H1 (cell line): Measurements from ENCODE around the gene CDKL4. TPM values are rescaled to one million over a fixed set of nuclear protein-coding genes. Genes with fewer than 3 reads are reported as not detected.

Experiments used
- KDM5A ChIP-seq: fragments of 200-600 bp; IDR thresholded peaks from 2 replicates; pipeline ENCODE4 v1.7.1; 2012; ENCODE audit warnings: mild to moderate bottlenecking, low read length, inconsistent platforms, mixed read lengths
- polyA plus RNA-seq, 7 experiments: library from polyadenylated mRNA; depleted of rRNA in 3 of 7; stranded (reverse) in 5 of 7; unstranded in 2 of 7; fragments of >200 nt in 5 of 7; fragments of 200-250 nt in 2 of 7; gene quantifications; 1 replicate in 5 of 7; 2 replicates in 1 of 7; 4 replicates in 1 of 7; pipeline versions ENCODE4 v1.2.1 to v1.2.3, GENCODE V29; 2011 to 2013; ENCODE audit warnings: missing spikeins in 2 of 7, mixed read lengths in 2 of 7
- total RNA-seq: library from RNA; stranded (reverse); fragmentation: NEBNext Ultra II Directional; extraction: Animal tissue kit (Norgen Biotek cat#: 25700); gene quantifications from 2 replicates; pipeline ENCODE4 v1.2.1, GENCODE V29; 2021

Gene CDKL4
- total and polyA plus RNA-seq, 2 of the 8 experiments (the other 6 are each of a cell fraction or from before 2014, with no cell fraction given) = not detected

GRCh38 chr2:39266916-39267434 lies 23.2 kb upstream of the CDKL4 start (continued):
- TF ChIP-seq KDM5A = no peak
- TF ChIP-seq, all 59 proteins: peak for 0
